ENCODE measurements around the gene CDKAL1.
"Not testable (repeated sequence)": the region's sequence is repeated elsewhere in the genome, so short reads cannot be mapped to it uniquely, and the experiment has no call there.

Gene CDKAL1

DNA sequence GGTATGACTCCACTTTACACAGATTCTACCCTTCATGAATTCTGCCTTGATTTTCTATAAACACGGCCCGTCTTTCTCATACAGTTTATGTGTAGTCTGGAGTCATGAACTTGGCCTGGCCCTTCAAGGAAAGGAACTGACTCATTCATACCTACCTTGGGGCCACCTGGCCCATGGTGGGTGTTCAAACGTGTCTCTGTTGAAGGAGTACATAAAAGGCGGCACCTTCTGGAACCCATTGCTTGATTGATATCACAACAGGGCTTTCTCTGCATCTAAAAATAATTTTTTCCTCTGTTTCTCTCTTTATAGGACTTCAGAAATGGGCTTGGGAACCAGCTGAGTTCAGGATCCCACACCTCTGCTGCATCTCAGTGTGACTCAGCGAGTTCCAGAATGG is 696.3 kb downstream of the CDKAL1 start:
- no peaks in the 10 kb centered on the region for H3K27me3 ChIP-seq (ENCODE audit: control insufficient read depth in 1 of 2, insufficient read depth in 2 of 2, low read length in 2 of 2)
- H3K36me3 ChIP-seq (ENCODE audit: control insufficient read depth in 1 of 2, insufficient read depth in 2 of 2, low read length in 2 of 2), result peaks cover 3 to 18% of the 10 kb centered on the region in 2 donors
- H3K27ac ChIP-seq (ENCODE audit: low read depth, low read length), result no peak overlapping the region
- no peak overlapping the region for H3K9ac ChIP-seq (ENCODE audit: low read depth in 1 of 2, low read length in 2 of 2)
- peaks cover 0 to 5% of the 10 kb centered on the region in 2 donors for H3K9me3 ChIP-seq (ENCODE audit: control insufficient read depth in 1 of 2, low read length in 2 of 2)
- no peak overlapping the region for H3K4me3 ChIP-seq (ENCODE audit: low read depth in 1 of 2, low read length in 2 of 2)
- no peaks in the 10 kb centered on the region for H3K4me1 ChIP-seq (ENCODE audit: control insufficient read depth in 1 of 2, insufficient read depth in 2 of 2, low read length in 2 of 2)

DNA sequence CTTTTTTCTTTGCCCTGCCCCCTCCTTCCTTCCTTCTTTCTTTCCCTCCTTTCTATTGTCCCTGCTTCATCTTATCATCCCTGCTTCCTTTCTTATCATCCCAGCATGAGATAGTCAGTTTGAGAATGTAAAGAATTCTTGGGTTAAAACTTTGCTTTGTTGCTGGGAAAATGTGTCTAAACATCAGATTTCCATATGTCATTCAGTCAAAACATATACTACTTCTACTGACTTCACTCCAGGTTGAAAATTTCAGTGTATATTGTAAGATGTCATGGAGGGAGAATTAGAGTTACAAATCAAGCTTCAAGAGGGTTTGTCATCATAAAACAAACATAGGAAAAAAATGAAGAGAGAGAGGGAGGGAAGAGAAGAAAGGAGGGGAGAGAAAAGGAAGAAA is 700.9 kb downstream of the CDKAL1 start:
- H3K36me3 ChIP-seq (ENCODE audit: control insufficient read depth in 1 of 2, insufficient read depth in 2 of 2, low read length in 2 of 2), result peaks cover 3 to 18% of the 10 kb centered on the region in 2 donors

DNA sequence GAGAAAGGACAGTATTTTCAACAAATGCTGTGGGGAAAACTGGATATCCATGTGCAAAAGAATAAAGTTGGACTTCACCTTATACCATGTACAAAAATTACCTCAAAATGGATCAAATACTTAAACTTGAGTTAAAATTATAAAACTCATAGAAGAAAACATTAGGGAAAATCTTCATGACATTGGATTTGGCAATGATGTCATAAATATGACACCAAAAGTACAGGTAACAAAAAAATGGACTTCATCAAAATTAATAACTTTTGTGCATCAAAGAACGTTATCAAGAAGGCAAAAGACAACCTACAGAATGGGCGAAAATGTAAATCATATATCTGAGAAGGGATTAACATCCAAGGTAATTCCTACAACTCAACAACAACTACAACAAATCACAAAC is 704.0 kb downstream of the CDKAL1 start:
- peaks cover 0 to 3% of the 10 kb centered on the region in 2 donors for H3K36me3 ChIP-seq (ENCODE audit: control insufficient read depth in 1 of 2, insufficient read depth in 2 of 2, low read length in 2 of 2)
- no peaks in the 10 kb centered on the region for H3K4me1 ChIP-seq (ENCODE audit: control insufficient read depth in 1 of 2, insufficient read depth in 2 of 2, low read length in 2 of 2)

More for the DNA sequence above, 700.9 kb downstream of the CDKAL1 start:
- no peak overlapping the region for H3K4me3 ChIP-seq (ENCODE audit: low read depth in 1 of 2, low read length in 2 of 2)
- no peaks in the 10 kb centered on the region for H3K4me1 ChIP-seq (ENCODE audit: control insufficient read depth in 1 of 2, insufficient read depth in 2 of 2, low read length in 2 of 2)
- H3K9ac ChIP-seq (ENCODE audit: low read depth in 1 of 2, low read length in 2 of 2), result no peak overlapping the region
- H3K9me3 ChIP-seq (ENCODE audit: control insufficient read depth in 1 of 2, low read length in 2 of 2), result peaks cover 0 to 11% of the 10 kb centered on the region in 2 donors
- H3K27me3 ChIP-seq (ENCODE audit: control insufficient read depth in 1 of 2, insufficient read depth in 2 of 2, low read length in 2 of 2), result no peaks in the 10 kb centered on the region
- no peak overlapping the region for H3K27ac ChIP-seq (ENCODE audit: low read depth, low read length)

DNA sequence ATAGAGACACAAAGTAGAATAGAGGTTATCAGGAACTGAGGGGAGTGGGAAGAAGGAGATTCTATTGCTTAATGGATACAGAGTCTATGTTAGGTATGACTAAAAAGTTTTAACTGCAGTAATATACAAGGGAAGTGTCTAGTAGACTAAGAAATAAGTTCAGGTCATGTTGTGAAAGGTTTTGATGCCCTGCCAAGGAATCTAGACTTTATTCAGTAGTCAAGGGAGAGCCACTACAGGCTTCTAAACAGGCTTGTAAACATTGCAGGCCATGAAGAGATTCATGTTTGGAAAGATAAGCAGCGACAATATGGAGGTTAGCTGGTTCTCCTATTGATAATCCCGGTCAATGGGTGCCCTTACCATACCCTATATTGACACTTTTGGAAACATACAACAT is 706.5 kb downstream of the CDKAL1 start:
- peaks cover 0 to 6% of the 10 kb centered on the region in 2 donors for H3K9me3 ChIP-seq (ENCODE audit: control insufficient read depth in 1 of 2, low read length in 2 of 2)
- no peaks in the 10 kb centered on the region for H3K4me1 ChIP-seq (ENCODE audit: control insufficient read depth in 1 of 2, insufficient read depth in 2 of 2, low read length in 2 of 2)
- no peaks in the 10 kb centered on the region for H3K36me3 ChIP-seq (ENCODE audit: control insufficient read depth in 1 of 2, insufficient read depth in 2 of 2, low read length in 2 of 2)
- no peaks in the 10 kb centered on the region for H3K27me3 ChIP-seq (ENCODE audit: control insufficient read depth in 1 of 2, insufficient read depth in 2 of 2, low read length in 2 of 2)
- no peak overlapping the region for H3K9ac ChIP-seq (ENCODE audit: low read depth in 1 of 2, low read length in 2 of 2)
- H3K27ac ChIP-seq (ENCODE audit: low read depth, low read length), result no peak overlapping the region
- H3K4me3 ChIP-seq (ENCODE audit: low read depth in 1 of 2, low read length in 2 of 2), result no peak overlapping the region

More for the DNA sequence above, 704.0 kb downstream of the CDKAL1 start:
- no peak overlapping the region for H3K27ac ChIP-seq (ENCODE audit: low read depth, low read length)
- H3K9me3 ChIP-seq (ENCODE audit: control insufficient read depth in 1 of 2, low read length in 2 of 2), result peaks cover 0 to 11% of the 10 kb centered on the region in 2 donors
- H3K9ac ChIP-seq (ENCODE audit: low read depth in 1 of 2, low read length in 2 of 2), result no peak overlapping the region
- no peaks in the 10 kb centered on the region for H3K27me3 ChIP-seq (ENCODE audit: control insufficient read depth in 1 of 2, insufficient read depth in 2 of 2, low read length in 2 of 2)
- no peak overlapping the region for H3K4me3 ChIP-seq (ENCODE audit: low read depth in 1 of 2, low read length in 2 of 2)

DNA sequence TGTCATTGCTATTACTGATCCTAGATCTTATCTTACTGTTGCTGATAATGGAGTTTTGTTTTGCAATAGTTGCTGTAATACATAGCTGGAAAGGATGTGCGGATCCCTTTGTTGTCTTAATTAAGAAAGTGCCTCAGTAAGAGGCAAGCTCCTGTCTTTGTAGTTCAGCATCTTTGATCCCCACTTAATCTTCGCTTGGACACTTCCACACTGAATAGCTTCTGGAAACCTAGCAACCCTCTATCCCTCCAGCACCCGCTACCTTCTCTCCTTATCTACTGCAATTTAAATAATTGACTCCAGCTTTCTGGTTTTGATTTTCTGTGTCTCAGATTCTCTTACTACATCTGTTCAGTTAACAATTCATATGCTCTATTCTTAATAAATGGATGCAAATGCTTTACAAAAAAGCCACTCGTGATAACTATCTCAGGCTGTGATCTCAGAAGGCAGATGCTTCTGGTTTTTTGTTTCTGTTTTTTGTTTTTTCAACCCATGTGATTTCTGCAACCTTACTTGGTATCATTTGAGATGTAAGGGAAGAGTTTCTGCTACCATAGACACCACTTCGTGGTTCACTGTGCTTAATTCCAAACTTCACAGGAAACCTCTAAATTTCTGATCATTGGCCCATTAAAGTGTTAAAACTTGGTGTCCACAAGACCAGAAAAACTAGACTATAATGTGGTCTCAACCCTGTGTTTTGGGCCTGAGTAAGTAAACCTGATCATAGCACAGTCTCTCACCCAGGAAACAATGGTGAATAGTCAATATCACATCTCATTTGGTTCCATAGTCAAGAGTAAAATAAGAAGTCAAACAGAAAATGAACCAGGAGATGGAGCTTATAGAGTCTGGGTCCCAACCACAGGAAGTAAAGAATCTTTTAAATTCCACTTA is 707.2 kb downstream of the CDKAL1 start:
- H3K36me3 ChIP-seq (ENCODE audit: control insufficient read depth in 1 of 2, insufficient read depth in 2 of 2, low read length in 2 of 2), result no peaks in the 10 kb centered on the region
- no peak overlapping the region for H3K4me3 ChIP-seq (ENCODE audit: low read depth in 1 of 2, low read length in 2 of 2)
- H3K27me3 ChIP-seq (ENCODE audit: control insufficient read depth in 1 of 2, insufficient read depth in 2 of 2, low read length in 2 of 2), result no peaks in the 10 kb centered on the region
- H3K27ac ChIP-seq (ENCODE audit: low read depth, low read length), result no peak overlapping the region
- peaks cover 0 to 6% of the 10 kb centered on the region in 2 donors for H3K9me3 ChIP-seq (ENCODE audit: control insufficient read depth in 1 of 2, low read length in 2 of 2)
- no peaks in the 10 kb centered on the region for H3K4me1 ChIP-seq (ENCODE audit: control insufficient read depth in 1 of 2, insufficient read depth in 2 of 2, low read length in 2 of 2)
- H3K9ac ChIP-seq (ENCODE audit: low read depth in 1 of 2, low read length in 2 of 2), result no peak overlapping the region

DNA sequence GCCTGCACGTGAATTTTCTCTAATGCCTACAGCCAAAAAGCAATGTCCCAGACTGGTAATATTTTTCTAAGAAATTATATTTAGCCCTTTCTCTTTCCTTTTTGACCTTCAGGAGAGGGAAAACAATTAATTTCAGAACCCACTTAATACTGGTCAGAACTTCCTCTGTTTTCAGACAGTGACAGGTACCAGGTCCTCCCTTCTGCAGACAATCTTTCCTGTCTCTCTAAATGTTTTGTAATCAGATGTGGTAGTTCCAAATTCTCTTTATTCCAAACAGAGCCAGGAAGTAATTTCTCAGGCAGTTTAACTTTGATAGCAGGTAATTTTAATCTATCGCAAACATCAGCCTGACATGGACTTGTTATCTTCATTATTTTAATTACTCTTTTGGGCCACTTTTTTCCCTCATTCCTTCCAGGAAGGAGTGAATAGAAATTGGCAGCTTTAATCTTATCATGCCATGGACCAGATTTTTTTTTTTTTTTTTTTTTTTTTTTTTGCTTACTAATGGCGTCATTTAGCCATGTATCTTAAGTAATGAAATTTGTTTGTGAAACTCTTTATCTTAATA is 710.7 kb downstream of the CDKAL1 start:
- H3K4me1 ChIP-seq (ENCODE audit: control insufficient read depth in 1 of 2, insufficient read depth in 2 of 2, low read length in 2 of 2), result no peaks in the 10 kb centered on the region
- H3K4me3 ChIP-seq (ENCODE audit: low read depth in 1 of 2, low read length in 2 of 2), result no peak overlapping the region
- H3K27ac ChIP-seq (ENCODE audit: low read depth, low read length), result no peak overlapping the region
- H3K36me3 ChIP-seq (ENCODE audit: control insufficient read depth in 1 of 2, insufficient read depth in 2 of 2, low read length in 2 of 2), result no peaks in the 10 kb centered on the region
- no peaks in the 10 kb centered on the region for H3K27me3 ChIP-seq (ENCODE audit: control insufficient read depth in 1 of 2, insufficient read depth in 2 of 2, low read length in 2 of 2)
- H3K9me3 ChIP-seq (ENCODE audit: control insufficient read depth in 1 of 2, low read length in 2 of 2), result no peaks in the 10 kb centered on the region
- H3K9ac ChIP-seq (ENCODE audit: low read depth in 1 of 2, low read length in 2 of 2), result no peak overlapping the region

DNA sequence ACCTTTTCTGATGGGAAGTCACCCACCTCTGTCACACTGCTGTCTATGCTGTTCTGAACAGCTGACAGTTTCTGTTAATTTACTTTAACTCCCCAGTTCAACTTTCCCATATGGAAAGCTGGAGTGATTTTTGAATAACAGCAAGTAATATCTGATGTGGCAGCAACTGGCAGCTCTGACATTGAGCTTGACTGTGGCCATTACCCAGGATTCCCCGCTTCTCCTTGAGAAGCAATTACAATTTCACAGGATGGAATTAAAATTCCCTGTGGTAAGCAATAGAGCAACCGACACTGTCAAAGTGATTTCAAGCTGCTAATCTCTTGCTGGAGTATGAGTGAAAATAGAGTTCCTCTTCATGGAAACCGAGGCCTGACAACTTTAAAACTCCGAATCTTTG is 711.2 kb downstream of the CDKAL1 start:
- no peaks in the 10 kb centered on the region for H3K36me3 ChIP-seq (ENCODE audit: control insufficient read depth in 1 of 2, insufficient read depth in 2 of 2, low read length in 2 of 2)
- no peak overlapping the region for H3K9ac ChIP-seq (ENCODE audit: low read depth in 1 of 2, low read length in 2 of 2)
- no peaks in the 10 kb centered on the region for H3K27me3 ChIP-seq (ENCODE audit: control insufficient read depth in 1 of 2, insufficient read depth in 2 of 2, low read length in 2 of 2)
- no peaks in the 10 kb centered on the region for H3K4me1 ChIP-seq (ENCODE audit: control insufficient read depth in 1 of 2, insufficient read depth in 2 of 2, low read length in 2 of 2)
- H3K27ac ChIP-seq (ENCODE audit: low read depth, low read length), result no peak overlapping the region
- no peak overlapping the region for H3K4me3 ChIP-seq (ENCODE audit: low read depth in 1 of 2, low read length in 2 of 2)
- H3K9me3 ChIP-seq (ENCODE audit: control insufficient read depth in 1 of 2, low read length in 2 of 2), result no peaks in the 10 kb centered on the region

DNA sequence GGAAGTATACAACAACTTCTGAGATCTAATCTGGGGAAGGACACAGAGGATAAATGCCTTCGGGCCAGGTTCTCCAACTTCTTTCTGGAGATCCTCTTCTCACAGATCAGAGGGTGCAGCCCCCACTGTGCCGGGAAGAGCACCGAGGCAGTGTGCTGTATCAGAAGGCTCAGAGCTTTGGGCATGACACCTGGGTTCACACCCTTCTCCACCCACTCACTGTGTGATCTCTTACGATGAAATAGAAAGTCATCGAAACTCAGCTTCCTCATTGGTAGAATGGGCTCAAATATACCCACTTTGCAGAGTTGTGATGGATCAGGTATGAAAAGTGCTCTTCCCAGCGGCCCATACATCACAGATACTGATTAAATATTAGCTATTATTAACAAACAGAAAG is 711.8 kb downstream of the CDKAL1 start:
- no peak overlapping the region for H3K9ac ChIP-seq (ENCODE audit: low read depth in 1 of 2, low read length in 2 of 2)
- no peaks in the 10 kb centered on the region for H3K9me3 ChIP-seq (ENCODE audit: control insufficient read depth in 1 of 2, low read length in 2 of 2)
- H3K4me1 ChIP-seq (ENCODE audit: control insufficient read depth in 1 of 2, insufficient read depth in 2 of 2, low read length in 2 of 2), result no peaks in the 10 kb centered on the region
- no peak overlapping the region for H3K4me3 ChIP-seq (ENCODE audit: low read depth in 1 of 2, low read length in 2 of 2)
- H3K27ac ChIP-seq (ENCODE audit: low read depth, low read length), result no peak overlapping the region
- H3K36me3 ChIP-seq (ENCODE audit: control insufficient read depth in 1 of 2, insufficient read depth in 2 of 2, low read length in 2 of 2), result no peaks in the 10 kb centered on the region
- H3K27me3 ChIP-seq (ENCODE audit: control insufficient read depth in 1 of 2, insufficient read depth in 2 of 2, low read length in 2 of 2), result no peaks in the 10 kb centered on the region

DNA sequence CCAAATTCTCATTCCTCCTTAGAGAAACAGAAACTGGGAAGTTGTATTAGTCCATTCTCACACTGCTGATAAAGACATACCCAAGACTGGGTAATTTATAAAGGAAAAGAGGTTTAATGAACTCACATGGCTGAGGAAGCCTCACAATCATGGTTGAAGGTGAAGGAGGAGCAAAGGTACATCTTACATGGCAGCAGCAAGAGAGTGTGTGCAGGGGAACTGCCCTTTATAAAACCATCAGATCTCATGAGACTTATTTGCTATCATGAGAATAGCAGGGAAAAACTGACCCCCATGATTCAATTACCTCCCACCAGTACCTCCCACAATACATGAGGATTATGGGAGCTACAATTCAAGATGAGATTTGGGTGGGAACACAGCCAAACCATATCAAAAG is 720.2 kb downstream of the CDKAL1 start:
- H3K4me3 ChIP-seq (ENCODE audit: low read depth in 1 of 2, low read length in 2 of 2); H3K9ac ChIP-seq (ENCODE audit: low read depth in 1 of 2, low read length in 2 of 2); H3K4me1 ChIP-seq (ENCODE audit: control insufficient read depth in 1 of 2, insufficient read depth in 2 of 2, low read length in 2 of 2); H3K9me3 ChIP-seq (ENCODE audit: control insufficient read depth in 1 of 2, low read length in 2 of 2); H3K36me3 ChIP-seq (ENCODE audit: control insufficient read depth in 1 of 2, insufficient read depth in 2 of 2, low read length in 2 of 2); H3K27me3 ChIP-seq (ENCODE audit: control insufficient read depth in 1 of 2, insufficient read depth in 2 of 2, low read length in 2 of 2); H3K27ac ChIP-seq (ENCODE audit: low read depth, low read length): not testable (repeated sequence)

DNA sequence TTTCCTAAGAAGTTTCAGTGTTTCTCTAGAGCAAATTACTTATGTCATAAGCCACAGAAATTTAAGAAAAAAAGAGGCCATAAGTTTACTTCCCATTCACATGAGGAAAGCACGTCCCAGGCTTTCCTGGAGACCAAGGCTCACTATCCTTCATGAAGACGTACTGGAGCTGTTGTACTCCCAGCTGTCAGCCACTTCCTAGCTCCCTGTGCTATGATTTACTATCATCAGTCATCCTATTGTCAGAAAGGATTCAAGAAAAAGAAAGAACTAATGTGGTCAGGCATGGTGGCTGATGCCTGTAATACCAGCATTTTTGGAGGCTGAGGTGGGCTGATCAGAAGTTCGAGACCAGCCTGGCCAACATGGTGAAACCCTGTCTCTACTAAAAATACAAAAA is 721.9 kb downstream of the CDKAL1 start:
- Histone ChIP-seq H3K9me3 (ENCODE audit: control insufficient read depth in 1 of 2, low read length in 2 of 2) (no peaks in the 10 kb centered on the region), H3K36me3 (ENCODE audit: control insufficient read depth in 1 of 2, insufficient read depth in 2 of 2, low read length in 2 of 2) (no peaks in the 10 kb centered on the region), H3K27ac (ENCODE audit: low read depth, low read length) (no peak overlapping the region), H3K4me1 (ENCODE audit: control insufficient read depth in 1 of 2, insufficient read depth in 2 of 2, low read length in 2 of 2) (no peaks in the 10 kb centered on the region), H3K27me3 (ENCODE audit: control insufficient read depth in 1 of 2, insufficient read depth in 2 of 2, low read length in 2 of 2) (no peaks in the 10 kb centered on the region), H3K9ac (ENCODE audit: low read depth in 1 of 2, low read length in 2 of 2) (no peak overlapping the region), H3K4me3 (ENCODE audit: low read depth in 1 of 2, low read length in 2 of 2) (no peak overlapping the region)
